ENCODE data around the gene SLC5A10.
A peak's percentile ranks its signal among the peaks of the same experiment; 100 is the strongest.
"Not testable (repeated sequence)": the region's sequence is repeated elsewhere in the genome, so short reads cannot be mapped to it uniquely, and the experiment has no call there.

Gene SLC5A10

GRCh38 chr17:18951941-18952842, at the start of gene SLC5A10:
Gene SLC5A10, plus strand, starts transcription at chr17:18952165. Its CDS starts 41 bp downstream, at chr17:18952206.
- no peak for DNase-seq

DNA sequence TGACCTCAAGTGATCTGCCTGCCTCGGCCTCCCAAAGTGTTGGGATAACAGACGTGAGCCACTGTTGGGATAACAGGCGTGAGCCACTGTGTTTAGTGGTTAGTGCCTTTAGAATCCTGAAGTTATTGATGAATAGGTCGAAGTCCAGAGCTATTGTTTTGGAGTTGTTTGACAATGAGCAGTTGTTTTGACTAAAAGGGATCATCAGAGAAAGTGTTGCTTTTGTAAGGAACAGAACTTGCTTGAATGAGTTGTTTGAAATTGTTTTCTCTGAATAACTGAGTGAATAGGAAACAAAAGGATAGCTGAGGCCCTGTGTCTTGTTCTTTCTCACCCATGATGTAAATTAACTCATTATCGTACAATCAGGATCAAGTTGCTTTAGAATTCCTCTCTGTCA, 47.5 kb upstream of the SLC5A10 start:
- DNase-seq: no peak

DNA sequence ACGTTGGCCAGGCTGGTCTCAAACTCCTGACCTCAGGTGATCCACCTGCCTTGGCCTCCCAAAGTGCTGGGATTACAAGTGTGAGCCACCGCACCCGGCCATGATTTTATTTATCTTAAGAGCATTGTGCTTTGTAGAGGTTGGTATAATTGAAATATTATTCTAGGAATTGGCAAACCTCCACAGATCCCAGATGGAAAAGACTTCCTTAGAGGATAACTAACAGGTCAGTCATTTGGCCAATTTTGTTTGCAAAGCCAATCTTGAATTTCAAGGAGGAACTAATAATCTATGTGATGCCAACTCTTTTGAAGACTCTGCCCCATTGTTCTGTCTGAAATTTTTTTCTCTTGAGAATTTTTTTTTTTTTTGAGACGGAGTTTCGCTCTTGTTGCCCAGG, 46.7 kb upstream of the SLC5A10 start:
- no peak for DNase-seq

DNA sequence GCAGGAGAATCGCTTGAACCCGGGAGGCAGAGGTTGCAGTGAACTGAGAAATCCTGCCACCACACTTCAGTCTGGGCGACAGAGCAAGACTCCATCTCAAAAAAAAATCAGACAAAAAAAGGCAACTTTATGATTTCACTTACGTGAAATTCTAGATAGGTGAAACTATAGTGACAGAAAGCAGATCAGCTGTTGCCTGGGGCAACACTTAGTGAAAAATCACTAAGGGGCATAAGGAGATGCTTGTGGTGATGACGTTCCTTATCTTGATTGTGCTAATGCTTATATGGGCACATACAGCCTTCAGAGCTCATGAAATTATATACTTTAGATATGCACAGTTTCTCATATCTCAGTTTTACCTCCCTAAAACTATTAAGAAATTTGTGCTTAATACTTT, 41.6 kb upstream of the SLC5A10 start:
- no peak for DNase-seq

DNA sequence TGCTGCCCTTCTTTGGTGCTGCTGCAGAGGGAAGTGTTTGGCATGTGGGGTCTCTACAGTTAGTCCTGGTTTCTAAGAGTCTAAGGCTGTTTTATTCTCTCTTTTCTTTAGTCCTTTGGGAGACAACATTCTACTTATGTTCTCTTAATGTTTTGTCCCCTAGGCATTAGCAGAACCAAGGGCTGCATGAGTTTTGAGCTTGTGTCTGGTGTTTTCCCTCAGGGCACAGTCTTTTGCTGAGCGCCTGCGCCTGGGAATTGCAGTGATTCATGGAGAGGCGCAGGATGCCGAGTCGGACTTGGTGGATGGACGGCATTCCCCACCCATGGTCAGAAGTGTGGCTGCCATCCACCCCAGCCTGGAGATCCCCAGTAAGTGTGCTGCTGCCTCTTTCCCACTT, 41.1 kb upstream of the SLC5A10 start:
- no peak for DNase-seq

- peak; percentile 44 for DNase-seq
These were observed 35.0 kb upstream of the SLC5A10 start for GRCh38 chr17:18916816-18917500.

DNA sequence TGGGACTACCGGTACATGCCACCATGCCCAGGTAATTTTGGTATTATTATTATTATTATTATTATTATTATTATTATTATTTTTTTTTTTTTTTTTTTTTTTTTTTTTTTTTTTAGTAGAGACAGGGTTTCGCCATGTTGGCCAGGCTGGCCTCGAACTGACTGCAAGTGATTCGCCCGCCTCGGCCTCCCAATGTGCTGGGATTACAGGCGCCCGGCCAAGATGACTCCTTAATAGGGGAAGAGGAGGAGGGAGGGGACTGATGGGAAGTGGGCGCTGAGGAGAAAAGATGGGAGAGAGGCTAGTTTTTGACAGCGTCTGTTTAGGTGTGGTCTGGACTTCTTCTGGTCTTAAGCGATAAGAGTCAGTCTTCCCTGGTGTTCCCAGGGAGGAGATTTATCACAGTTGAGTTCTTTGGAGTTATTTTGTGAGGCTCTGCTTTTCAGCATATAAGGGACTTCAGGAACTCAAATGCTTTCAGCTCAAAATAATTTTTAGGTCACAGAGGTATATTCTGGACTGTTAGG, 34.4 kb upstream of the SLC5A10 start:
- DNase-seq: peak; percentile 10

GRCh38 chr17:18919963-18920362, 32.0 kb upstream of the SLC5A10 start:
- DNase-seq: no peak

DNA sequence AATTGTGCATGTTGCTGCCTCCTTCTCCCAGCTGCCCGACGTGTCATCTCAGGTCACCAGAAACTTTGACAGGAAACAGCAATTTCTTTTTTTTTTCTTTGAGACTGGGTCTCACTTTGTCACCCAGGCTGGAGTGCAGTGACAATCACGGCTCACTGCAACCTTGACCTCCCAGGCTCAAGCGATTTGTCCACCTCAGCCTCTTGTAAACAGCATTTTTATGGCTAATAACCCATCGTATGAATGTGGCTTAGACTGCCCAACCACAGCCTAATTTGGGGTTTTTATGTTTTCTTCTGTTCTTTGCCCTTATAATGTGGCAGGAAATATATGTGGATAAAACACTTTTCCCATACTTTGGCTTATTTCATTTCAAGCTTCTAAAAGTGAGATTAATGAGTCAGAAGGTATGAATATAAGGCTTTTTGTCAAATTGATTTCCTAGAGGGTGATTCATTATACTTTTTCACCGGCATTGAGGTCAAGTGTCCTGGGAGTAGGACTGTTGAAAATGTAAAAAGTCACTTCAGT, 31.0 kb upstream of the SLC5A10 start:
- DNase-seq: peak; percentile 21

GRCh38 chr17:18921485-18921884, 30.5 kb upstream of the SLC5A10 start:
- no peak for DNase-seq

GRCh38 chr17:18921912-18922451, 30.0 kb upstream of the SLC5A10 start:
- DNase-seq: peak; percentile 81

- not testable (repeated sequence) for DNase-seq
These were observed 29.4 kb upstream of the SLC5A10 start for GRCh38 chr17:18922596-18922995.

GRCh38 chr17:18925187-18925586, 26.8 kb upstream of the SLC5A10 start:
- no peak for DNase-seq

DNA sequence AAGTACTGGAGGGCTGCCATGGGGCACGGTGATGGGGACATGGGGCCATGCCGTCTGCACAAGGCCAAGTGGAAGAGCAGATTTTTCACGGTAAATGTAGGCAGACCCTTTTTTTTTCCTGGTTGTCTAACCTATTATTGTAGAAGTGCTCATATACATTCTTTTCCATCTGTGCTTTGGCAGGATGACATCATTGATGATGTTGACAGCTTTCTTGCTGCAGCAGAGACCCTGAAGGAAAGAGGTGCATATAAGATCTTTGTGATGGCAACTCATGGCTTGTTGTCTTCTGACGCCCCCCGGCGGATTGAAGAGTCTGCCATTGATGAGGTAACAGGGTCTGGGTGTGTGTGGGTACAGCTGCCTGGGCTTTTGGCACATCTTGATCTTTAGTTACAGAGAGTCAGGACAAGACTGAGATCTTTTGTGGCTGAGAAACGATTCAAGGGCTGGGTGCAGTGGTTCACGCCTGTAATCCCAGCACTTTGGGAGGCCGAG, 23.3 kb upstream of the SLC5A10 start:
- DNase-seq: no peak

DNA sequence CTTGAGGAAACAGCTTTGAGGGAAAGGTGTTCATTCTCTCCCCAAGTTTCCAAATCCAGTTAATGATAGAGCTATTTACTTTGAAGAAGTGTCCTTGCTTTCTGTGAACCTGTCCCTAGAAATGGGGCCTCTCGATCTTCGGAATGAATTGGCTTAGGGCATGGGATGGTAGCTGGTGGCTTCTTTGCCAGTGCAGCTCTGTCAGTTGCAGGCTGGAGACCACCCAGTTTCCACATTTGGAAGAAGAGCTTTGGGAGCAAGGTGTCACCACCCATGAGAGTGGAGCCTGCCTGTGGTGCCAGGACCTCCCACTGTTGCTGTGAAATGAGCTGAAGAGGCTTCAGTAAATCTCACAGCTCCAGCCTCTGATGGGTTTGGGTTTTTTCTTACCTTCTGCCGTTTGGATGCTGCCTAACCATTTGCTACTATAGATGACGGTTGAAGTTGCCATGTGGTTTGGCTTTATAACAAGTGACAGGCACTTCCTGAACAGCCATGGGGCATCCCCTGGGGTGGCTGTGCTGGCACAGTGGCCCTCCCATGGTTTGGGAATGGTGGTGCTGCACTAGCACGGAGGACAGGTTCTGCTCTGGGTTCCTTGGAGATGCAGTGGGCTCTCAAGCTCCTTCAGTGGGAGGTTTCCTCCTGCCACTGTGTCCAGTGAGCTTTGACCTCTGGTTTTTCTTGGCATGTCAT, 19.5 kb upstream of the SLC5A10 start:
- DNase-seq: no peak

- no peak for DNase-seq
These were observed 18.6 kb upstream of the SLC5A10 start for GRCh38 chr17:18933102-18934058.

DNA sequence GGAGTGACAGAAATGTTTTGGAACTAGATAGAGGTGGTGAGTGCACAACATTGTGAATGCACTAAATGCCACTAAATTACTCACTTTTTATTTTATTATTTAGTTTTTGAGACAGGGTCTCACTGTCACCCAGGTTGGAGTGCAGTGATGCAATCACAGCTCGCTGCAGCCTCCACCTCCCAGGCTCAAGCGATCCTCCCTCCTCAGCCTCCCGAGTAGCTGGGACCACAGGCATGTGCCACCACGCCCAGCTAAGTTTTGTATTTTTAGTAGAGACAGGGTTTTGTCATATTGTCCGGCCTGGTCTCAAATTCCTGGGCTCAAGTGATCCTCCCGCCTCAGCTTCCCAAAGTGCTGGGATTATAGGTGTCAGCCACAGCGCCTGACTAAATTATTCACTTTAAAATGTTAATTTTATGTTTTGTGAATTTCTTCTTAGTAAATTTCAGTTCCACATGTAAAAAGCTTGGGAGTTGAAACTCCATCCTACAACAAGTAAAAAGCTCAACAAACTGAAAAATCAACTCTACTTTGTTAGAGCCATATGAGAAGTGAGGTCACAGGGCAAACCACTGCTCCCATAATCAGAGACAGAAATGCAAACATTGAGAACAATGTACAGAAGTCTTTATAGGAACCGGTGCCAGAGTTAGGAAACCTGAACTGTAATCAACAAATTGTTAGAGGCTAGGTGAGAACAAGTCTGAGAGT, 13.8 kb upstream of the SLC5A10 start:
- no peak for DNase-seq

GRCh38 chr17:18938692-18939023, 13.3 kb upstream of the SLC5A10 start:
- DNase-seq: no peak

DNA sequence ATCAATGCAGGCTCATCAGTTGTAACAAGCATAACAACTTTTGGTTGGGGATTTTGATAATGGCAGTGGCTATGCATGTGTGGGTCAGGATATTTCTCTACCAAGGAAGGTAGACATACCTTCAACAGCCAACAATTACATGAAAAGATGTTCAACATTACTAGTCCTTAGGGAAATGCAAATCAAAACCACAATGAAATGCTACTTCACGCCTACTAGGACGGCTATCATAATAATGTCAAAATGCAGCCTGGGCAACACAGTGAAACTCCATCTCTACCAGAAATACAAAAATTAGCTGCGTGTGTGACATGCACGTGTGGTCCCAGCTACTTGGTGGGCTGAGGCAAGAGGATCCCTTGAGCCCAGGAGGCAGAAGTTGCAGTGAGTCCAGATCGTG, 7.3 kb upstream of the SLC5A10 start:
- no peak for DNase-seq

GRCh38 chr17:18946536-18946935, 5.4 kb upstream of the SLC5A10 start:
- no peak for DNase-seq

GRCh38 chr17:18947866-18948265, 4.1 kb upstream of the SLC5A10 start:
- DNase-seq: no peak
